Transverse colon (tissue), 3 donors: ENCODE data around the gene EDN2.

ENCODE experiments used
- EP300 ChIP-seq: sonication (generic); formaldehyde crosslinking; IDR thresholded peaks from one replicate; pipeline ENCODE4 v1.6.1; 2017; ENCODE audit warnings: antibody characterized with exemption, low read depth
- POLR2A ChIP-seq: fragments of 450-650 bp; IDR thresholded peaks from one replicate; pipeline ENCODE4 v1.6.1; 2016; ENCODE audit warnings: antibody characterized with exemption, mild to moderate bottlenecking, moderate library complexity
- TF ChIP-seq, protein P1 (sequence below), 5 experiments: fragments of 200-600 bp in 3 of 5; fragments of 450-650 bp in 2 of 5; sonication (generic) in 3 of 5; IDR thresholded peaks; 1 replicate in 2 of 5; 2 replicates in 3 of 5; pipeline ENCODE4 v1.5.1; 2016 to 2017; ENCODE audit warnings: antibody characterized with exemption in 5 of 5, inconsistent platforms in 3 of 5, mild to moderate bottlenecking in 2 of 5, moderate library complexity in 1 of 5

DNA sequence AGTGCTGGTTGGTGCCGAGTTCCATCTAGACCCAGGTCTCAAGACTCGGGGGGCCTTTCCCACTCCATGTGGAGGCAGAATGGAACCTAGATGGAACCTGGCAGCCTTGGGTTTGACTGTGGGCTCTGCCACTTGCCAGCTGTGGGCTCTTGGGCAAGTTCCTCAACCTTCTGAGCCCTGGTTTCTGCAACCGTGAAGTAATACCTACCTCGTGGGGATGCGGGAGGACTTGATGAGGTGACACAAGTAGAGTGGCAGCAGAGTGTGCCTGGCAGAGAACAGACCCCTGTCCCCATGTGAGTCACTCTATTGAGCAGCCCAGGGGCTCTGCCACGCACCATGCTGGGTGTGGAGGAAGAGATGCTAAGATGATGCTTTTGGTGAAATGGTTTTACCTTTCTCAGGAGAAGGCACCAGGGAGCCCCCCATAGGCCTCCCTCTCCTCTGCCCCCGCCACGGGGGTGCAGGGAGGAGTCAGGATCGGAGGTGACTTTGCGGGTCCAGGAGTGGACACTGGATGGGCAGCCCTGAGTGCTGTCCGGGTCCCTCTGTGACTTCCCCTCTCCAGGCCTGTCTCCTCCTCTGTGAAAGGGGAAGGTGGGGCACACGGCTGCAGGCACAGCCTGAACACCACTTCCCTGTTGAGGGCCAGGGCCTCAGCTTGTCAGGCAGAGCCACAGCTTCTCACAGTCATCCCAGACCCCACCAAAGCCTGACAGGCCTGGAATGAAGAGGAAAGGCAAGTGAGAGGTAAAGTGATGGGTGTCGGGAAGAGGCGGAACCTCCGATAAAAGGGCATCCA, 36.7 kb upstream of the EDN2 start:
- TF ChIP-seq, protein P1, sequence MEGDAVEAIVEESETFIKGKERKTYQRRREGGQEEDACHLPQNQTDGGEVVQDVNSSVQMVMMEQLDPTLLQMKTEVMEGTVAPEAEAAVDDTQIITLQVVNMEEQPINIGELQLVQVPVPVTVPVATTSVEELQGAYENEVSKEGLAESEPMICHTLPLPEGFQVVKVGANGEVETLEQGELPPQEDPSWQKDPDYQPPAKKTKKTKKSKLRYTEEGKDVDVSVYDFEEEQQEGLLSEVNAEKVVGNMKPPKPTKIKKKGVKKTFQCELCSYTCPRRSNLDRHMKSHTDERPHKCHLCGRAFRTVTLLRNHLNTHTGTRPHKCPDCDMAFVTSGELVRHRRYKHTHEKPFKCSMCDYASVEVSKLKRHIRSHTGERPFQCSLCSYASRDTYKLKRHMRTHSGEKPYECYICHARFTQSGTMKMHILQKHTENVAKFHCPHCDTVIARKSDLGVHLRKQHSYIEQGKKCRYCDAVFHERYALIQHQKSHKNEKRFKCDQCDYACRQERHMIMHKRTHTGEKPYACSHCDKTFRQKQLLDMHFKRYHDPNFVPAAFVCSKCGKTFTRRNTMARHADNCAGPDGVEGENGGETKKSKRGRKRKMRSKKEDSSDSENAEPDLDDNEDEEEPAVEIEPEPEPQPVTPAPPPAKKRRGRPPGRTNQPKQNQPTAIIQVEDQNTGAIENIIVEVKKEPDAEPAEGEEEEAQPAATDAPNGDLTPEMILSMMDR (IDR thresholded peaks at IDR 0.05) = no peak
- TF ChIP-seq POLR2A (no peak), EP300 (no peak)
